K562 (cell line): Measurements from ENCODE around the gene PIGH. TPM values are rescaled to one million over a fixed set of nuclear protein-coding genes. Genes with fewer than 3 reads are reported as not detected.

Source experiments
- ATAC-seq: fragments of 200-7000 bp; cut with Tn5 transposase; 3 replicates; pipeline ENCODE4 v1.9.1; 2020; ENCODE audit warnings: moderate library complexity
- BruUV-seq: library from RNA; stranded (reverse); fragments of 400-500 nt; replicated peaks from 2 replicates; lab custom pipeline; 2021; lab: Mats Ljungman, UMichigan
- CTCF ChIA-PET: fragments of 300-600 bp; formaldehyde crosslinking; extraction: SDS; loops from one replicate; lab custom pipeline; 2021; ENCODE audit warnings: low intra/inter-chr PET ratio; lab: Yijun Ruan, JAX
- POLR2A ChIA-PET: fragments of 300-600, 350-650 bp; sonication (Branson Sonifier 250); formaldehyde crosslinking; extraction: SDS; loops from one replicate; lab custom pipeline; 2021; ENCODE audit warnings: antibody characterized with exemption, inconsistent platforms; lab: Yijun Ruan, JAX
- DNase-seq, 4 experiments: peaks; one replicate each; pipeline versions ENCODE4 v3.0.0 to v3.0.0-alpha.2; 2011 to 2018; ENCODE audit warnings: low spot score in 3 of 4, mixed read lengths in 3 of 4; ENCODE audit errors: extremely low read depth in 1 of 4
- FAIRE-seq: peaks from 2 replicates; lab custom pipeline; 2011; peaks lifted over from hg19 to GRCh38; lab: Jason Lieb, UNC
- H2AFZ ChIP-seq: 2 replicates; pipeline ENCODE4 v1.6.0; 2011; ENCODE audit warnings: low read depth, low read length, control low read depth, inconsistent platforms
- H3K27ac ChIP-seq: fragments of 200-600 bp; 3 replicates; pipeline ENCODE4 v1.8.0; 2011; ENCODE audit warnings: low read depth, mild to moderate bottlenecking, control low read depth, inconsistent platforms, low read length, moderate library complexity, mixed read lengths; ENCODE audit errors: extremely low read depth
- H3K27me3 ChIP-seq, 2 experiments: fragments of 300-600 bp in 1 of 2; 2 replicates in 1 of 2; 3 replicates in 1 of 2; pipeline versions ENCODE4 v1.6.0 to v1.8.0; 2011; ENCODE audit warnings: inconsistent platforms in 2 of 2, low read length in 2 of 2, mild to moderate bottlenecking in 1 of 2, mixed read lengths in 1 of 2, moderate library complexity in 1 of 2; ENCODE audit not compliant: control insufficient read depth in 2 of 2, insufficient read depth in 2 of 2
- H3K36me3 ChIP-seq: fragments of 300-600 bp; 3 replicates; pipeline ENCODE4 v1.8.0; 2011; ENCODE audit warnings: mild to moderate bottlenecking, low read length, inconsistent platforms; ENCODE audit not compliant: control insufficient read depth, insufficient read depth
- H3K4me1 ChIP-seq, 2 experiments: fragments of 200-600 bp in 1 of 2; replicated peaks in 1 of 2; 2 replicates in 1 of 2; 3 replicates in 1 of 2; pipeline versions ENCODE4 v1.5.1 to v1.8.0; 2011; ENCODE audit warnings: inconsistent platforms in 2 of 2, low read length in 2 of 2, mild to moderate bottlenecking in 1 of 2, mixed read lengths in 1 of 2, moderate library complexity in 1 of 2; ENCODE audit not compliant: control insufficient read depth in 2 of 2, insufficient read depth in 2 of 2
- H3K4me2 ChIP-seq: 2 replicates; pipeline ENCODE4 v1.6.1; 2011; ENCODE audit warnings: low read length, control low read depth, inconsistent platforms, mixed read lengths; ENCODE audit not compliant: insufficient read depth
- H3K4me3 ChIP-seq: fragments of 200-600 bp; sonication (generic), shearing (Covaris generic); 2 replicates; pipeline ENCODE4 v1.5.1; 2016; ENCODE audit warnings: control low read depth, inconsistent platforms
- H3K79me2 ChIP-seq: fragments of 200-600 bp; 3 replicates; pipeline ENCODE4 v1.8.0; 2011; ENCODE audit warnings: low read length, inconsistent platforms; ENCODE audit not compliant: control insufficient read depth, insufficient read depth
- H3K9ac ChIP-seq, 2 experiments: 2 replicates each; pipeline versions ENCODE4 v1.6.0 to v1.6.1; 2011; ENCODE audit warnings: low read depth in 2 of 2, low read length in 2 of 2, control low read depth in 1 of 2, inconsistent platforms in 1 of 2, mild to moderate bottlenecking in 1 of 2, mixed read lengths in 1 of 2; ENCODE audit not compliant: insufficient read depth in 1 of 2
- H3K9me1 ChIP-seq: one replicate; pipeline ENCODE4 v1.6.0; 2011; ENCODE audit warnings: inconsistent platforms, mild to moderate bottlenecking, low read length, moderate library complexity; ENCODE audit not compliant: control insufficient read depth, insufficient read depth
- H3K9me3 ChIP-seq: replicated peaks from 2 replicates; pipeline ENCODE4 v1.5.1; 2011; ENCODE audit warnings: low read depth, low read length, inconsistent platforms; ENCODE audit not compliant: control insufficient read depth, insufficient read depth
- H4K20me1 ChIP-seq: replicated peaks from 2 replicates; pipeline ENCODE4 v1.6.1; 2011; ENCODE audit warnings: low read length, inconsistent platforms, mixed read lengths; ENCODE audit not compliant: control insufficient read depth, insufficient read depth
- GTF2E2 ChIP-seq: fragments of 200-800 bp; sonication (Bioruptor generic); IDR thresholded peaks from 2 replicates; pipeline ENCODE4 v1.6.1; 2016; ENCODE audit warnings: missing genetic modification characterization, missing compliant biosample characterization
- SETDB1 ChIP-seq: IDR thresholded peaks from one replicate; pipeline ENCODE4 v1.6.1; 2012; ENCODE audit warnings: low read length, control low read depth, inconsistent platforms
- TCFL5 ChIP-seq: fragments of 250-450 bp; sonication (Bioruptor Pico); conservative IDR thresholded peaks from 2 replicates; pipeline ENCODE4 v1.6.1; 2021; ENCODE audit warnings: mild to moderate bottlenecking, moderate library complexity, matching md5 sums
- ZNF217 ChIP-seq: sonication (generic); formaldehyde crosslinking; IDR thresholded peaks from 2 replicates; pipeline ENCODE4 v1.8.0; 2022; ENCODE audit warnings: mild to moderate bottlenecking, missing genetic modification reagents
- ZNF785 ChIP-seq: fragments of 250-450 bp; sonication (Bioruptor Pico); IDR thresholded peaks from 2 replicates; pipeline ENCODE4 v1.4.0; 2020; ENCODE audit warnings: mild to moderate bottlenecking
- WGBS: fragments of 100-300 bp; shearing (Covaris generic); methylation state at CpG from one replicate; pipeline ENCODE4 v1.1.6; 2016; ENCODE audit warnings: low coverage, mixed read lengths; ENCODE audit not compliant: insufficient coverage; ENCODE audit errors: missing lambda C conversion rate; 5-methylcytosine and 5-hydroxymethylcytosine counted together
- in situ Hi-C: fragments of 300-500 bp; cut with MboI; formaldehyde crosslinking; loops from 4 replicates; pipeline ENCODE4 v1.15.0; 2018; ENCODE audit warnings: inconsistent platforms, mixed read lengths
- intact Hi-C: fragments of 100-400 bp; cut with micrococcal nuclease; formaldehyde crosslinking; loops from 2 replicates; pipeline ENCODE4 v1.14.2; 2022
- polyA plus RNA-seq, 8 experiments: library from polyadenylated mRNA; depleted of rRNA in 4 of 8; stranded (reverse) in 5 of 8; unstranded in 3 of 8; fragments of >200 nt; fragmentation: Nextera tagmentation in 2 of 8; fragmentation: Illumina TruSeq in 1 of 8; extraction: Ambion mirVana in 2 of 8; extraction: Trizol in 1 of 8; gene quantifications; 2 replicates each; pipeline versions ENCODE4 v1.2.1 to v1.2.3, GENCODE V29; 2011 to 2014; ENCODE audit warnings: inconsistent platforms in 1 of 8, missing spikeins in 1 of 8
- total RNA-seq, 7 experiments: library from RNA; depleted of rRNA in 6 of 7; stranded (reverse); fragments of >200 nt in 6 of 7; fragmentation: Illumina TruSeq in 2 of 7; extraction: Trizol in 2 of 7; gene quantifications; 2 replicates each; pipeline versions ENCODE4 v1.2.1 to v1.2.3, GENCODE V29; 2011 to 2021; ENCODE audit warnings: low replicate concordance in 1 of 7
- TF ChIP-seq, protein P1 (sequence below): fragments of 450-650 bp; formaldehyde crosslinking; IDR thresholded peaks from 2 replicates; pipeline ENCODE4 v1.4.0; 2020; ENCODE audit warnings: mild to moderate bottlenecking

The PIGH gene
- total and polyA plus RNA-seq, 9 of the 15 experiments (the other 6 are each of a cell fraction or from before 2014, with no cell fraction given): 21.1 to 53.4 (median 24.7) TPM

DNA sequence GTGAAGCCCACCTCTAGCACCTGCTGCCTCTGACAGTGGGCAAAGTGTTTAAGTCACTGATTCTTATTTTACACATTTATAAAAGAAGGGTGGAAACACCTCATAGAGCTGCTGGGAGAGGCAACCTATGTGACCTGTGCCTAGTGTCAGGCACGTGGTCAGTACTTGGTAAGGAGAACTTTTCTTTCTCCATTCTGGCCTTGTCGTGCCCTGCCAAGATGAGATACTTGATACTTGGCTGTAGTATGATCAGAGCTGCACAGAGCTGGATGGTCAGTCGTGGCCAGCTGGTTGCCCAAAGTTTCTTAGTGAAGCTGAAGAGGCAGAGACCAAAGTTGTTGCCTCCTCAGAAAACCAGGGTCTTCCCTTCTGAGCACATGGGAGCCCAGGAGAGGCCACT is 42.4 kb downstream of the PIGH start:
- no peak for TF ChIP-seq SETDB1
- no peak for TF ChIP-seq TCFL5 (CRISPR knock-in tag)
- TF ChIP-seq, protein P1, sequence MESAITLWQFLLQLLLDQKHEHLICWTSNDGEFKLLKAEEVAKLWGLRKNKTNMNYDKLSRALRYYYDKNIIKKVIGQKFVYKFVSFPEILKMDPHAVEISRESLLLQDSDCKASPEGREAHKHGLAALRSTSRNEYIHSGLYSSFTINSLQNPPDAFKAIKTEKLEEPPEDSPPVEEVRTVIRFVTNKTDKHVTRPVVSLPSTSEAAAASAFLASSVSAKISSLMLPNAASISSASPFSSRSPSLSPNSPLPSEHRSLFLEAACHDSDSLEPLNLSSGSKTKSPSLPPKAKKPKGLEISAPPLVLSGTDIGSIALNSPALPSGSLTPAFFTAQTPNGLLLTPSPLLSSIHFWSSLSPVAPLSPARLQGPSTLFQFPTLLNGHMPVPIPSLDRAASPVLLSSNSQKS (CRISPR knock-in tag): no peak
- TF ChIP-seq GTF2E2: no peak
- no peak for TF ChIP-seq ZNF217 (CRISPR knock-in tag)
- no peak for TF ChIP-seq ZNF785 (CRISPR knock-in tag)
- in situ Hi-C loops: no loop called here

More for the DNA sequence above, 42.4 kb downstream of the PIGH start:
- Histone ChIP-seq H3K4me1 (no peaks in the 10 kb centered on the region), H3K4me3 (no peak overlapping the region), H2AFZ (no peak overlapping the region), H4K20me1 (no peaks in the 10 kb centered on the region), H3K27ac (no peak overlapping the region), H3K9ac (no peak overlapping the region), H3K9me3 (no peaks in the 10 kb centered on the region), H3K36me3 (no peaks in the 10 kb centered on the region; the same call in 2 of the 3 replicates), H3K79me2 (no peaks in the 10 kb centered on the region), H3K27me3 (no peaks in the 10 kb centered on the region), H3K9me1 (no peaks in the 10 kb centered on the region), H3K4me2 (no peak overlapping the region)
- BruUV-seq: no TSS peak
- ChIA-PET CTCF (no interaction called here), POLR2A (no interaction called here)
- 8% methylated on average over 3 of the region's 3 CpGs for WGBS
- intact Hi-C loops: no loop called here
- DNase-seq (no peak), ATAC-seq (no peak), FAIRE-seq (no peak)
